GM11168 (cell line): ENCODE results near the gene WWOX.
"Not testable (repeated sequence)": the region's sequence is repeated elsewhere in the genome, so short reads cannot be mapped to it uniquely, and the experiment has no call there.

ENCODE experiments used
- in situ Hi-C: fragments of 300-500 bp; cut with MboI; formaldehyde crosslinking; loops from one replicate; pipeline ENCODE4 v1.12.0; 2022; ENCODE audit warnings: low sequenced_read_pairs; ENCODE audit not compliant: unreplicated experiment

Gene WWOX

DNA sequence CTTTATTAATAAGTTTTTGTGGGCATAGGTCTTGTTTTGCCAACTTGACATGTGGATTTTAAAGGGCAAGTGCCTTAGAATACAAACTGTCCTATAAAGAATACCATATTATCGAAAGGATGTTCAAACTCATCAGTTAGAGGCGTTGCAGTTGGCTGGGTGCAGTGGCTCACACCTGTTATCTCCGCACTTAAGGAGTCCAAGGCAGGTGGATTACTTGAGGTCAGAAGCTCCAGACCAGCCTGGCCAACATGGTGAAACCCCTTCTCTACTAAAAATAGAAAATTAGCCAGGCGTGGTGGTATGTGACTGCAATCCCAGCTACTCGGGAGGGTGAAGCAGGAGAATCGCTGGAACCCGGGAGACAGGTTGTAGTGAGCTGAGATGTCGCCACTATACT is 472.0 kb downstream of the WWOX start:
- in situ Hi-C loops, result no loop called here

DNA sequence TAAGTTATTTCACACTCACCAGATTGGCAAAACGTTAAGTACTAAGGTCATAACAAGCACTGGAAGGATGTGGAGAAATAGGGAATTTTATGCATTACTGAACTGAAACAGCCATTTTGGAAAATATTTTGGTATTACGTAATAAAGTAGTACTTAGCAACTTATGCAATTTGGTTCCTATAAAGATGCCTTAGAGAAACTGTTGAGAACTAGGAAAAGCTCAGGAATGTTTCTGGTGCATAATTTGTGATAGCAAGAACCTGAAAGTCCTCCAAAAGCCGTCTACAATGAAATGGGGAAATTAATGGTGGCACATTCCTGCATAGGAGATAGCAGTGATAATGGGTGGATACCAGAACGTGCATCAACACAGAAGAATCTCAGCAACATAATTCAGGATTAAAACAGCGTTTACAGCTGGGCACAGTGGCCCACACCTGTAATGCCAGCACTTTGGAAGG is 472.5 kb downstream of the WWOX start:
- in situ Hi-C loops, result no loop called here

DNA sequence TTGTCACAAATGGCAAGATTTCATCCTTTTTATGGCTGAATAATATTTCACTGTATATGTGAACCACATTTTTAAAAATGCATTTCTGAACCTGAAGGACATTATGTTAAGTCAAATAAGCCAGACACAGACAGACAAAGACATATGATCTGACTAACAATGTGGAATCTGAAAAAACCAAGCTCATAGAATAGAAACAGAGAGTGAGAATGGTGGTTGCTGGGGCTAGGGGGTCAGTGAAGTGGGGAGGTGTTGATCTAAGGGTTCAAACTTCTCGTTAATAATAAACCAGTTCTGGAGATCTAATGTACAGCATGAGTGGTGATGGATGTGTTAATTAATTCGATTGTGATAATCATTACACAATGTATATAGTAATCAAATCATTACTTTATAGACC is 475.1 kb downstream of the WWOX start:
- in situ Hi-C loops, result no loop called here

DNA sequence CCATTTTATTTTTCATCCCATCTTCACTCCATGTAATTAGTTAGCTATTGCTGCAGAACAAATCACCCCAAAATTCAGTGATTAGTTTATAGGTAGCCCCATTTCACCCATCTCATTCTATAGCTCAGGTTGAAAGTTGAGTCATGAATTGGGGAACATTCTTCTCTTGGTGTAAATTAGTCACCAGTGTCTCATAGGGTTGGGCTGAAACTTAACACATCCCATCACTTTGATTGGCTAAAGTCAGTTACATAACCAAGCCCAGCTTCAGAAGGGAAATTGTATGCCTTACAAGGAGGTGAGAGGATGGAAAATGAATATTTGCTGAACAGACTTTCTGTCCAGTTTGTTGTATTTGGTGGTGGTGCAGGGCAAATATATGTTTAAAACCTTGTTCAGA is 477.5 kb downstream of the WWOX start:
- in situ Hi-C loops, result no loop called here

DNA sequence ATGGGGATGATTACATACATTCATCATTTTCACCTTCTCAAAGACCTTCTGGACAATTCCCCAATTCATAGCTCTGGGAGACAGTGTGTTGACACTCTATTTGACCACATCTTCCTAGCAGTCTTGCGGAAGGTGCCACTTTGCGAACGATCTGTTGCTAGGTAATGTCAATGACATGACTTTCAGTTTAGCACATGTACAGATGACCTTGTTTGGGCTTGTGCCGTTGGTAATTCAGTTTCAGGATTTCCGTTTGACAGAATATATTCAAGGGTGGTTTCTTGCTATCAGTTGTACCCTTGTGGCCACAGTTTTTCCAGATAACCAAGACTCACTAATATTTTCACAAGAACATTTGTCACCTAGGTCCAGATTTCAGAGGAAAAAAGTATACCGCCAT is 478.2 kb downstream of the WWOX start:
- in situ Hi-C loops, result no loop called here

DNA sequence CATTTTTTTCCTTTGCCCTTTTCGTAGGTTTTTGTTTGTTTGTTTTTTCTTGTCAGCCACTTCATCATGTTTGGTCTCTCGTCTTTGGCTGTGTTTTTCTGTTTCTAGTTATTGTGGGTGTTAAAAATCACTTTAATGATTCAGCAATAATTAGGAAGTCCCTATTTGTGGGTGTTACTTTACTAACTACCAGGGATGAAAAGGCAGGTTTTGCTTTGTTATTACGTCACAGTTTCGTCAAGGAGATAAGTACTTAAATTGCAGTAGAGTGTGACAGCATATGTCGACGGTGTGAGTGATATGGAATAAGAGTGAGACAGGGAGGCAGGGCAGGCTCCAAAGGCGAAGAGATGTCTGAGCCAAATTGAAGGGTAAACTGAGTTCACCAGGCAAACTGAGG is 479.6 kb downstream of the WWOX start:
- in situ Hi-C loops, result no loop called here

DNA sequence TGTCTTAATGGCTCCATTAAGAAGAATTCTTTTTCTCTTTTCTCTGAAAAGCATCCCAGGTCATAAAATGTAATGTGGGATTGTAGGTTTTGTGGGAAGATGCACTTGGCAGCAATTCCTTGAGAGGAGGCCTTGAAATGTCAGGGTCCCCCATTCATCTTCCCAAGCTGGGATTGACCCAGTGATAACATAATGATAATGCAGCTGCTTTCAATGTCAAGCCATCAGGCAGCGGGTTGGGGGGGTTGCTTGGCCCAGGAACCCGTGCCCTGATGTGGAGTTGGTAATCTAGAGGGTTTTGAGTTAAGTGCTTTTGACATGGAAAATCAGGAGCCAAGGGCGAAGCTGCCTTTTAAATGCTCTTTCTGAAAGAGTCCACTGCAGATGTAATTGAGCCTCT is 484.0 kb downstream of the WWOX start:
- in situ Hi-C loops, result no loop called here

DNA sequence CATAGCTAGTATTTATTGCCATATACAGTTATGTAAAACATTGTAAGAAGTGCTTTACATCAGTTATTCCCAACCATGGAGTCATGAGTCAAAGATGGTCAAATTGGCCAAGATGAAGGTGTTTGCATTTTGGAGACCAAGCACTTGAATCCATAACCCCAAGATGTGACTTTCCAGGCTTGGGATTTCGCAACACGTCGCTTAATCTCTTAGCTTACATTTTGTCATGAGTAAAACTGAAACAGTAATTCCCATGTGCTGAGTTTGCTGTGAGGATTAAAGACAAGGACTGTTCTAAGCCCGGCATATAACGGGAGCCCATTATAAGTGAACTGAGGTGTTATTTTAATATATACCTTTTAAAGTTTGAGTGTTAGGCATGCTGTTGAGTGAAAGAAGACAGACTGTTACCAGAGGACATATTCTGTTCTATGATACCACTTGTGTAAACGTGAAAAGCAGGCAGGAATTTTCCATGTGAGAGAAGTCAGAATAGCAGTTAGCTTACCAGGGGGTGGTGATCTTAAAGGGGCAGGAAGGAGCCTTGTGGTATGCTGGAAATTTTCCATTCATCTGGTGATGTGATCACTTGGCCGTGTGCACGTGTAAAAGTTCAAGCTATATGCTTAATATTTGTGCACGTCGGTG is 484.9 kb downstream of the WWOX start:
- in situ Hi-C loops, result no loop called here

DNA sequence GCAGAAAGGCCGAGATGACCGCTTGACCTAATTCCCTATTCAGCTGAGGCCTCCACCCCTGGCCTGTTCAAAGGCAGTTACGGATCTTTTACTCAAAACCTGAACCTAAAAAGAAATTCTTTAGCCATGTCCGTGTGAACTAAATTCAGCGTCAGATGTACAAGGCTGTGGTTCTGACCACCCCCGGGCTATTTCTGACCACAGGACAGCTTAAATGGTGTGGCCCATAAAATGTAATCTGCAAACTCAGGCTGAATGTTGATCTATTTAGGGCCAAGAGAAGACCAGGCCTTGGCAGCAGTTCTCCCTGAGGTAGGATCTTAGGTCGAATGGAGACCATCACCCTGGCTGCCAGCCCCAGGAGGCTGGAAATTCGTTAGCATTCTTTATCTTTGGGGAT is 485.5 kb downstream of the WWOX start:
- in situ Hi-C loops, result no loop called here

DNA sequence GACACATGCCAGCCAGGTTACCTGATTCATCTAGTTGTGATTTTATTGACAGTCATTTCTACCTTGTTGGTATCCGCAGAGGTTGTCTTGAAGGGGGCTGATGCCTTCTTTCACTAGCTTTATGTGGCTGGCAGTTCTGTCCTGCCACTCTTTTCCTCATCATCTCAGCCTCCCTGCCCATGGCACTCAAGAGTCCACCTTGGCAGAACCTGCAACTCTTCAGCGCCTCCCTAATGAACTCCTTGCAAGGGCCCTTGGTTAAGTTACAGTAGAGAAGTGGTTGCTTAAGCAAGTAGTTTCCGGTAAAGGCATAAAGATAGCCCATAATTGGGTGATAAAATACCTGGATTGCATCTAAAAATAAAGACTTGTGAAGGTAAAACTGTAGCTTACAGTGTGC is 489.9 kb downstream of the WWOX start:
- in situ Hi-C loops, result no loop called here

DNA sequence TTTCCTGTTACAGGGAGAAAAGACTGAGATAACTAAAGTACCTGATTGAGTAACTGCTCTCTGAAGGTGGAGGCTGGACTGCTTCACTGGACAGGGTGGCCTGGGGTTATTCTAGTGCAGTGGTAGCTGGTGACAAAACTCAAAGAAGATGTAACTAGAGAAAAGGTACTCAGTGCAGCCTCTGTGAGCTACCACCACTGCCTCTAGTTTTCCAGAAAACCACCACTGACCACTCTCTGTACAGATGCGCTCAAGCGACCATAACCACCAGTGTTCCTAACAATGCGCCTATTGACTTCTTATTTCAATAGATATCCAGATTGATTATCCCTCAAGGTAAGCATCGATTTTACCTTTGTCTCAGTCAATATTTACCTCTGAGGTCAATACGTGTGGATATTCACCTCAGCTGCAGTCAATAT is 492.2 kb downstream of the WWOX start:
- in situ Hi-C loops, result no loop called here

DNA sequence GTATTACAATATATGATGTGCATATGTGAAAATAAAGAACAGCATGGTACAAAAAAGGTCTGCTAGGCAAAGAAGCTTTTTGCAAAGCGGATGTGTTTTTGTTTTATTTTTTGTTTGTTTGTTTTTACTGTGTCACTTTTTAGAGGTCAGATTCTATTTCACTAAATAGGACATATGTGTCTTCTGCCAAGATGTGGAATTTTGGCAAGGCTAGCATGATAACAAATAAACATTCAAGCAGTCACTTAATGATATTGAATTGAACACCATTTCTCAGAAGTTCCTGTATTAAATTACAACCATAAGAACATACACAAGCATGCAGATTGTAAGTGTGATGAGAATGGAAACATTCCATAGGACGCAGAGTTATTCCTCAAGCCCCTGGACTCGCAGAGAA is 492.7 kb downstream of the WWOX start:
- in situ Hi-C loops, result no loop called here

DNA sequence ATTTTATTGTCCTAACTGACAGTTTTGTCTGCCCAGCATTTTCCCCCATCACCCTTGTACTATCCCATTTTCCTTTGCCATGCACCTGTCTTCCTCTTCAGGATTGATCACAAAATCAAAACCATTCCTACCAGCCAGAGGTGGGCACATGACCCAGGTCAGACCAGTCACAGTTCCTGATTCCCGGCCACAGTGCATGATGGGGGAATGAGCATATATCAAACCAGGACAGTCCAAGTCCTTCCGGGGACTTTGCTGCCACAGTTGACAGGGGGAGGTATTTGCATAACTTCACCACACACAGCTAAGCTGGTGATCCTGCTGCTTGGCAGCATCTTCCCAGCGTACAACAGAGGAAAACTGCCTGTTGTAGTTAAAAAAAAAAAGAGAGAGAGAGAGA is 493.9 kb downstream of the WWOX start:
- in situ Hi-C loops, result no loop called here

DNA sequence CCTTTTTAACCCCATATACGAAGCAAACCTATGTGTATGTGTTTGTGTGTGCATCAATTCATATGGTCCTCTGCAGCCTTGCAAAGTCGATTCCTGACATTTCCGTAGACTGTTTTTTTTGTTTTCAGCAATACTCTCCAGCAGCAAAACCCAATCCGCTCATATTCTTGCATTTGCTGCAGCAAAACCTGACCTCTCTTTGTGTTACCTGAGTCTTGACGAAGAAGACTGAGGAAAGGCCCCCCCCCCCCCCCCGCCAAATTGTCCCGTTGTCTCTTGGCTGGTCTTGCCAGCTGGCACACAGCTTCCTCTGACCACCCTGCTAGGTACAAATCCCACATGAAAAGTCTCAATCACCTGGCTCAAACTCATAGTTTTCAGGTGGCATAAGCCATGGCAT is 494.7 kb downstream of the WWOX start:
- in situ Hi-C loops, result no loop called here

DNA sequence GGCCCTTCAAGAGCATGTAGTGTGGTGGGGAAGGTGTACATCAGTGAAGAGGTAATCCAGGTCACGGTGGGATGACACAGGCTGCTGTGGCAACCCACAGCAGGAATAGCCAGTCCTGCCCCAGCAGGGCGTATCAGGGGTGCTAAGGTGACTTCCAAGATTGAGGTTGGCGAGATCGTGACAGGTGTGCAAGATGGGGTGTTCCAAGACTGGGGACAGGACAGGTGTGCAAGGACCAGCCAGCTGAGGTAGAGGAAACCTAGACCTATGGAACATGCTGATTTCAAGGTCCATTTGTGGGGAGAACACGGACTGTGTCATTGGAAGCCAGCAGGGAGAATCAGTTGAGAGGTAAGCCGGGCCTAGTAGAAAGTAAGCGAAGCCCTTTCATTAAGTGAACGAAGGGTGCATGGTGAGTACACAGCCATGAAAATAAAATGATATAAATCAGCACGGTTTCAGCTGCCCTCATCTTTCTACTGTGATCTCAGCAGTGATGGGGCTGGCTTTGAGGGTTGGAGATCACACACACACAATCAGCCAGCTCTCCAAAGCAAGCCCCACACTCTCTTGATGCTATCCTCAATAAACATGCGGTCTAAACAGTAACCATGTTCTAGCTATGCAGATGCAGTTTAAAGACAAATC is 497.0 kb downstream of the WWOX start:
- in situ Hi-C loops, result no loop called here

DNA sequence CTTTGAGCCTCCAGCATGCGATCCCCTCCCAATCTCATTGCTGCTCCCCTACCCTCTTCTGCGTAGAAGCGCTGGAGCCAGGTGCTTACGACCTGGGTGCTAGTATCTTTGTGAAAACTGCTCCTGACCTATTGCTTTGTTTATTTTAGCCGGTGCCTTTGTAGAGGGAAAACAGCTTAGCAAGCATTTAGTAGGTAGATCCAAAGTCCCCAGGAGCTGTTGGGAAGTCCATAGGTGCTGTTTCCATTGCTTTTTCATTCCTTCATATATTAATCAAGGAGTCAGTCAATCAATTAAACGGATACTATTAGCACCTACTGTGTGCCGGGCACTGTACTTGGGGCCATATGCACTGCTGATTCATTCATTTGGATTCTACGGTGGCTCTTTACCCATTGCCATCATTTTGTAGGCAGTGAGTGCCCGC is 497.6 kb downstream of the WWOX start:
- in situ Hi-C loops, result no loop called here

DNA sequence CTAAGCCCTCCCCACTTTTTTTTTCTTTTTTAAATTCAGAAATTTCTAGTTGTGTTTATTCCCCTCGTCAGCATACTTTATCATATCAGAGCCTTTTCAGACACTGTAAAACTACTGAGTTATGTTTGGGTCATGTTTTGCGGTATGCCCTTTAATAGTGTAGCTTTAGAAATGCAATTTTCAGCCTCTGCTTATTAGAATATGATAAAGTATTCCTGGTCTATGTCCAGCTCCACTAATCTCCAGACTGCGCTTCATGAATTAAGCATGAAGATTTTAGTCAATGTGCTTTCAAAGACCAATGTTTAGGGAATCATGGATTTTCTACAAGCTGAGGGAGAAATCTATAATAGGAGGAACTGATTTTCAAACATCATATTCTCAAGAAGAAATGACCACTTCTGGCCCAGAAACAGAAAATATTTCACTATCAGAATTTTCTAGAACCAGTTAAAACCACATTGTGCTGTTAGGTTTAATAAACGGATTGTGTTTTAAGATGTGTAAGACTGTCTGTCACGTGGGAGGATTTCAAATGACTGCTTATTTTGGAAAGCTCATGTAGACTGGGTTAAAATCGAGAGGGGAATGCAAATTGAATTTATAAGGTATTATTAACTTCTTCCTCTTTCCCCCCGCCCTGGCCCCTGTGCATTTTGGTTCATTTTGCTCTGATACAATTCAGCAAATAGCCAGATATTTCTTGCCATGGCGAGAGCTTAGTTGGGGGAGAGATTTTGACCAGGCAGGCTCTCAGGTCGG is 498.5 kb downstream of the WWOX start:
- in situ Hi-C loops, result no loop called here

DNA sequence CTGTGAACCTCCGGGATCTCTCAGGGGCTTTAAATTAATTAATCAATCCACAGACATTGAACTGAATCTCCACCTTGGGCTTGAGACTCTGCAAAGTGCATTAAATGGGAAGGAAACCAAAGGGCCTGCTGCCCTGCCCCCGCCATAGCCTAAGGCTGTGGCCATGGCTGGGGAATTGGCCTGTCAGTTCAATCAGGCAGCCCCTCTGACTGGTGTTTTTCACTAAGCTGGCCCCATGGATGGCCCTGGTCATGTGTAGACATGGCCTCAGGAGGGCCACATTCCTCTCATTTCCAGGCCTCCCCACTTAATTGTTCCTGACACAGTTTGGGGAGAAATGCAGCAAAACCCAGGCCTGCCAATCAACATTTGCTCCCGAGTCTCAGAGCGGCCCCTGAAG is 499.8 kb downstream of the WWOX start:
- in situ Hi-C loops, result no loop called here

DNA sequence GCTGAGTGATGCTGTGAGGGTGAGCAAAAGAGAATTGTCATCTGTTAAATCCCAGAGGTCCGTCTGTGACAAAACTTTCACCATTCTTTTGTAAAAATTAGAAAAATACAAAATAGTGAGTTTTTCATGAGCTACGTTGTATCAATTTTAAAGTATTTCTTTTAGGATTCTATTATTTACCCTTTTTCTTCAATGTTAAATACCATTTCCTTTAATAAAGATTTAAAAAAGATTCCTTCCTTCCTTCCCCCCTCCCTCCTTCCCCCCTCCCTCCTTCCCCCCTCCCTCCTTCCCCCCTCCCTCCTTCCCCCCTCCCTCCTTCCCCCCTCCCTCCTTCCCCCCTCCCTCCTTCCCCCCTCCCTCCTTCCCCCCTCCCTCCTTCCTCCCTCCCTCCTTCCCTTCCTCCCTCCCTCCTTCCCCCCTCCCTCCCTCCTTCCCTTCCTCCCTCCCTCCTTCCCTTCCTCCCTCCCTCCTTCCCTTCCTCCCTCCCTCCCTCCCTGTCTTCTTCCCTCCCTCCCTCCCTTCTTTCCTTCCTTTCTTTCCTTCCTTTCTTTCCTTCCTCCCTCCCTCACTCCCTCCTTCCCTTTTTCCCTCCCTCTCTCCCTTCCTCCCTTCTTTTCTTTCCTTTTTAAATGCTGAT is 505.1 kb downstream of the WWOX start:
- in situ Hi-C loops, result not testable (repeated sequence)

DNA sequence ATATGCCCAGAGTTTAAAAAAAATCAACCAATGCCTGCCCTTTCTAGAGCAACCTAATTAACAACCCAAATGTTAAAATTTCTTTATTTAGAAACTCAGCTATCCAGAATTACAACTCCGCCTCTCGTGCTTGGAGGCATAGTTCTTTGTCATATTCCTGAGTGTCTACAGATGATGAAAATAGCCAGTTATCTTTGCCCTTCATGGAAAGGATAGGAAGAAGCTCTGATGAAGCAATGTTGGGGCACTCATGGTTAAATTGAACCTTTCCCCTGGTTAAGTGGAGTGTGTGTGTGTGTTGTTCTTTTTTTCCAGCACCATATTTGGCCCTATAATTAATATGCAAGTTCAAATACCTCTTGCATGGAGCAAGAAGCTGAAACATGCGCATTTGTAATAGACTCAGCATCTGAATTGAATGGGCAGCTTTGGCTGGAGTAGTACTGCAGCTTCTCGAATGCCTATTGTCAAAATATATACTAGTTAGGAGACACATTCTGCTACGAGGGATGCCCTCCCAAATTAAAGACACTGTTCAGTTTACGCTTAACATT is 506.2 kb downstream of the WWOX start:
- in situ Hi-C loops, result no loop called here

DNA sequence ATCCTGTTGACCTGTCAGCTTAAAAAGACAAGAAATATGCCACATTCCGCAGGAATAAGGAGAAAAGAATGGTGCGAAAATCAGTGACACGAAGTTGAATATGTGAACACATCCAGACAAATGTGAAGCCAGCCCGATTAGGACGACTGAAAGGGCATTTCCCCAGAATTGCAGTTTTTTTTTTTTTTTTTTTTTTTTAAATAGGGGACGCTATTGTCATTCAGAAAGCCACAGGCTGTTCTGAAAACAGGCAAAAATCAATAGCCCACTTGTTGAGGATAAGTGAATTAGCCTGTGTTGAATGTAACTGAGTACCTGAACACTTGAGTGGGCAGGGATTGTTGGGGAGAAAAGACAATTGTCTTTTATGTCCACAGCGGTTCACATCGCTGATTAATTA is 507.1 kb downstream of the WWOX start:
- in situ Hi-C loops, result no loop called here
